ENCODE measurements around the gene GNB1L. TPM values are rescaled to one million over a fixed set of nuclear protein-coding genes. Genes with fewer than 3 reads are reported as not detected.
A peak's percentile ranks its signal among the peaks of the same experiment; 100 is the strongest.

The GNB1L gene
- total RNA-seq, 1 experiment from 2014 or later, result 12.2 TPM

GRCh38 chr22:19879246-19879570, 24.5 kb upstream of the GNB1L start:
- no peaks in the 10 kb centered on the region for H3K36me3 ChIP-seq (ENCODE audit: control insufficient read depth, insufficient read depth, low read length)
- no peak for DNase-seq (ENCODE audit: low read depth, low spot score)
- TF ChIP-seq TCF7L2 (IDR thresholded peaks at IDR 0.05; ENCODE audit: low read depth, low read length) (no peak), SIN3A (IDR thresholded peaks at IDR 0.05; ENCODE audit: borderline replicate concordance, insufficient read depth, low read depth, low read length) (no peak), POLR2AphosphoS5 (IDR thresholded peaks at IDR 0.05; ENCODE audit: low read depth, low read length) (no peak), REST (IDR thresholded peaks at IDR 0.05; ENCODE audit: insufficient read depth in 1 of 2, low read depth in 2 of 2, low read length in 1 of 2) (no peak)
- TF ChIP-seq, protein P1, sequence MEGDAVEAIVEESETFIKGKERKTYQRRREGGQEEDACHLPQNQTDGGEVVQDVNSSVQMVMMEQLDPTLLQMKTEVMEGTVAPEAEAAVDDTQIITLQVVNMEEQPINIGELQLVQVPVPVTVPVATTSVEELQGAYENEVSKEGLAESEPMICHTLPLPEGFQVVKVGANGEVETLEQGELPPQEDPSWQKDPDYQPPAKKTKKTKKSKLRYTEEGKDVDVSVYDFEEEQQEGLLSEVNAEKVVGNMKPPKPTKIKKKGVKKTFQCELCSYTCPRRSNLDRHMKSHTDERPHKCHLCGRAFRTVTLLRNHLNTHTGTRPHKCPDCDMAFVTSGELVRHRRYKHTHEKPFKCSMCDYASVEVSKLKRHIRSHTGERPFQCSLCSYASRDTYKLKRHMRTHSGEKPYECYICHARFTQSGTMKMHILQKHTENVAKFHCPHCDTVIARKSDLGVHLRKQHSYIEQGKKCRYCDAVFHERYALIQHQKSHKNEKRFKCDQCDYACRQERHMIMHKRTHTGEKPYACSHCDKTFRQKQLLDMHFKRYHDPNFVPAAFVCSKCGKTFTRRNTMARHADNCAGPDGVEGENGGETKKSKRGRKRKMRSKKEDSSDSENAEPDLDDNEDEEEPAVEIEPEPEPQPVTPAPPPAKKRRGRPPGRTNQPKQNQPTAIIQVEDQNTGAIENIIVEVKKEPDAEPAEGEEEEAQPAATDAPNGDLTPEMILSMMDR (IDR thresholded peaks at IDR 0.05), result no peak
- ChIA-PET POLR2A (no interaction called here), CTCF (no interaction called here)
- in situ Hi-C loops (cut with HindIII; ENCODE audit: low pct_unique_long_range_greater_than_20kb, low sequenced_read_pairs), result no loop called here
- no peaks in the 10 kb centered on the region for H3K9me3 ChIP-seq (ENCODE audit: control insufficient read depth, insufficient read depth, low read depth, low read length)
- intact Hi-C loops (cut with micrococcal nuclease; ENCODE audit: unreplicated experiment), result no loop called here
- H3K4me3 ChIP-seq (ENCODE audit: low read depth in 2 of 2, low read length in 2 of 2), result no peak overlapping the region
- H3K27ac ChIP-seq (ENCODE audit: low read length), result peak overlapping the region; percentile 79
- ATAC-seq, result no peak
- no peaks in the 10 kb centered on the region for H3K27me3 ChIP-seq (ENCODE audit: control insufficient read depth, insufficient read depth, low read length)
- no TSS peak for BruUV-seq (replicated peaks)
- peaks cover 79% of the 10 kb centered on the region for H3K4me1 ChIP-seq (ENCODE audit: control insufficient read depth, insufficient read depth, low read length)

DNA sequence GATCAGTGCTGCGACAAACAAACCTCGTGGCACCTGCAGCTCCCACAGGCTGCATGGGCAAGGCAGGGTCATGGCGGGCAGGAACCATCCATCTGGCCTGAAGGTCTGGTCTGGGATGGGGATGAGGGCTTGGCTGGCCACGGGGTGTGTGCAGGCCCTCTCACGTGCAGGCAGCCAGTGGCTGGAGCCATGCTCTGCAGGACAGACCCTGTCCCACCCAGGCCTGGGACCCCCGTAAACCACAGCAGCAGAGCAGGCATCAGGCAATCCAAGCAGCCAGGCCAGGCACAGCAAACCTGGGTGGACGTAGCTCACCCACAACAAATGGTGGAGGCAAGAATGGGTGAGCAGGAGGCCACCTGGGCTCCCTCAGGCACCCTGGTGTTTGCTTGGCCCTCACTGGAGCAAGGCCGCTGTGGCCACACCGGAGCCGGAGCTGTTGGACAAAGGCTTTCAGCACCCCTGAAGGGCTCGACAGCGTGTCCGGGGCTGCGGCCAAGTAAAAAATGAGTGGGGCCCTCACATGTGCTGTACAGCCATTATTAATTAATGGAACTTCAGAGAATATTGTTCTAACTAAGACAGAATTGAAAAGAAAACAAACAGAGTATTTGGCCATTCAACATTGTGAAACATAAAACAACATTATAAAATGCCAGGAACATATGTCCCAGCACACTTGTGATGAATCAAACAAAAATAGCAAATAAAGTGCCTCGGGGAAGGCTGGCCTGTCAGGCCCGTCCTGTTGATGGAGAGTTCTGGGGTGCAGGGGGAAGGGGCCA, 24.0 kb upstream of the GNB1L start:
- no peaks in the 10 kb centered on the region for H3K27me3 ChIP-seq (ENCODE audit: control insufficient read depth, insufficient read depth, low read length)
- CTCF ChIA-PET, result no interaction called here
- peaks cover 85% of the 10 kb centered on the region for H3K4me1 ChIP-seq (ENCODE audit: control insufficient read depth, insufficient read depth, low read length)
- TF ChIP-seq SIN3A (IDR thresholded peaks at IDR 0.05; ENCODE audit: borderline replicate concordance, insufficient read depth, low read depth, low read length) (no peak), POLR2AphosphoS5 (IDR thresholded peaks at IDR 0.05; ENCODE audit: low read depth, low read length) (no peak), TCF7L2 (IDR thresholded peaks at IDR 0.05; ENCODE audit: low read depth, low read length) (no peak), REST (IDR thresholded peaks at IDR 0.05; ENCODE audit: insufficient read depth in 1 of 2, low read depth in 2 of 2, low read length in 1 of 2) (no peak)
- TF ChIP-seq, protein P1 (IDR thresholded peaks at IDR 0.05), result no peak
- in situ Hi-C loops (cut with HindIII; ENCODE audit: low pct_unique_long_range_greater_than_20kb, low sequenced_read_pairs) (no loop called here), intact Hi-C loops (cut with micrococcal nuclease; ENCODE audit: unreplicated experiment) (no loop called here)
- no peak for DNase-seq (ENCODE audit: low read depth, low spot score)
- POLR2A ChIA-PET, result no interaction called here
- H3K27ac ChIP-seq (ENCODE audit: low read length), result peak overlapping the region; percentile 79
- H3K9me3 ChIP-seq (ENCODE audit: control insufficient read depth, insufficient read depth, low read depth, low read length), result no peaks in the 10 kb centered on the region
- H3K4me3 ChIP-seq (ENCODE audit: low read depth in 2 of 2, low read length in 2 of 2), result no peak overlapping the region
- ATAC-seq, result no peak
- no peaks in the 10 kb centered on the region for H3K36me3 ChIP-seq (ENCODE audit: control insufficient read depth, insufficient read depth, low read length)
- BruUV-seq (replicated peaks), result no TSS peak

All from Panc1 (cell line).